Loucy (cell line): ENCODE results near the gene MYH7B.

Experiments used
- CTCF ChIP-seq: fragments of 200-600 bp; sonication (generic); conservative IDR thresholded peaks from 2 replicates; pipeline ENCODE4 v1.5.1; 2014; ENCODE audit warnings: mild to moderate bottlenecking, antibody characterized with exemption, low read length
- EZH2phosphoT487 ChIP-seq: fragments of 200-600 bp; IDR thresholded peaks from 2 replicates; pipeline ENCODE4 v1.6.1; 2018; ENCODE audit warnings: antibody characterized with exemption, mild to moderate bottlenecking, moderate library complexity, borderline replicate concordance

GRCh38 chr20:34971561-34972235 is 16.0 kb downstream of the MYH7B start:
- no peak for TF ChIP-seq CTCF
- no peak for TF ChIP-seq EZH2phosphoT487
